Astrocyte (in vitro differentiated cells and primary cell): ENCODE measurements around the gene ELSPBP1. TPM values are rescaled to one million over a fixed set of nuclear protein-coding genes. Genes with fewer than 3 reads are reported as not detected.

Source experiments
- DNase-seq: peaks from one replicate; pipeline ENCODE4 v3.0.0-alpha.2; 2010; ENCODE audit warnings: low read depth
- FAIRE-seq: peaks from 2 replicates; lab custom pipeline; 2011; peaks lifted over from hg19 to GRCh38; lab: Jason Lieb, UNC
- H2AFZ ChIP-seq: 2 replicates; pipeline ENCODE4 v1.6.0; 2012; ENCODE audit warnings: low read depth, low read length, inconsistent platforms
- H3K27ac ChIP-seq: 2 replicates; pipeline ENCODE4 v1.5.1; 2011; ENCODE audit warnings: low read depth, low read length, inconsistent platforms
- H3K27me3 ChIP-seq: 2 replicates; pipeline ENCODE4 v1.6.0; 2011; ENCODE audit warnings: low read length, inconsistent platforms; ENCODE audit not compliant: insufficient read depth
- H3K36me3 ChIP-seq: 2 replicates; pipeline ENCODE4 v1.5.1; 2011; ENCODE audit warnings: low read length, inconsistent platforms; ENCODE audit not compliant: insufficient read depth
- H3K4me1 ChIP-seq: 2 replicates; pipeline ENCODE4 v1.5.1; 2011; ENCODE audit warnings: low read length, inconsistent platforms; ENCODE audit not compliant: insufficient read depth
- H3K4me2 ChIP-seq: 2 replicates; pipeline ENCODE4 v1.6.0; 2012; ENCODE audit warnings: low read length, inconsistent platforms
- H3K4me3 ChIP-seq: 2 replicates; pipeline ENCODE4 v1.5.1; 2011; ENCODE audit warnings: low read depth, mild to moderate bottlenecking, low read length, inconsistent platforms; ENCODE audit not compliant: insufficient read depth
- H3K79me2 ChIP-seq: 2 replicates; pipeline ENCODE4 v1.6.0; 2012; ENCODE audit warnings: mild to moderate bottlenecking, low read length, inconsistent platforms; ENCODE audit not compliant: insufficient read depth
- H3K9ac ChIP-seq: 2 replicates; pipeline ENCODE4 v1.6.0; 2012; ENCODE audit warnings: mild to moderate bottlenecking, low read length, inconsistent platforms
- H3K9me3 ChIP-seq: 2 replicates; pipeline ENCODE4 v1.5.1; 2012; ENCODE audit warnings: low read depth, mild to moderate bottlenecking, low read length, inconsistent platforms; ENCODE audit not compliant: insufficient read depth
- H4K20me1 ChIP-seq: 2 replicates; pipeline ENCODE4 v1.6.0; 2012; ENCODE audit warnings: low read length, inconsistent platforms; ENCODE audit not compliant: insufficient read depth
- H3K27ac Mint-ChIP-seq: one replicate; pipeline ENCODE4 v1.8.0; 2021; ENCODE audit warnings: mild to moderate bottlenecking, mixed read lengths; ENCODE audit not compliant: unreplicated experiment
- H3K27me3 Mint-ChIP-seq: one replicate; pipeline ENCODE4 v1.8.0; 2021; ENCODE audit warnings: low read depth, mixed read lengths; ENCODE audit not compliant: unreplicated experiment
- H3K36me3 Mint-ChIP-seq: one replicate; pipeline ENCODE4 v1.8.0; 2021; ENCODE audit warnings: low read depth, mixed read lengths; ENCODE audit not compliant: unreplicated experiment
- H3K4me1 Mint-ChIP-seq: one replicate; pipeline ENCODE4 v1.8.0; 2021; ENCODE audit warnings: low read depth, mixed read lengths; ENCODE audit not compliant: unreplicated experiment
- H3K4me3 Mint-ChIP-seq: one replicate; pipeline ENCODE4 v1.8.0; 2021; ENCODE audit warnings: mild to moderate bottlenecking, moderate library complexity, mixed read lengths; ENCODE audit not compliant: unreplicated experiment
- H3K9me3 Mint-ChIP-seq: one replicate; pipeline ENCODE4 v1.8.0; 2021; ENCODE audit warnings: mild to moderate bottlenecking, mixed read lengths; ENCODE audit not compliant: unreplicated experiment
- EZH2 ChIP-seq: IDR thresholded peaks from 2 replicates; pipeline ENCODE4 v1.6.1; 2012; ENCODE audit warnings: mild to moderate bottlenecking, low read length, inconsistent platforms; ENCODE audit not compliant: insufficient read depth
- total RNA-seq: library from RNA; stranded (reverse); gene quantifications from 2 replicates; pipeline ENCODE4 v1.2.1, GENCODE V29; 2021
- TF ChIP-seq, protein P1 (sequence below): IDR thresholded peaks from 2 replicates; pipeline ENCODE4 v1.5.1; 2011; ENCODE audit warnings: low read depth, mild to moderate bottlenecking, inconsistent platforms, low read length, moderate library complexity; ENCODE audit not compliant: insufficient read depth

The ELSPBP1 gene
- total RNA-seq, 1 donor from 2014 or later: not detected

DNA sequence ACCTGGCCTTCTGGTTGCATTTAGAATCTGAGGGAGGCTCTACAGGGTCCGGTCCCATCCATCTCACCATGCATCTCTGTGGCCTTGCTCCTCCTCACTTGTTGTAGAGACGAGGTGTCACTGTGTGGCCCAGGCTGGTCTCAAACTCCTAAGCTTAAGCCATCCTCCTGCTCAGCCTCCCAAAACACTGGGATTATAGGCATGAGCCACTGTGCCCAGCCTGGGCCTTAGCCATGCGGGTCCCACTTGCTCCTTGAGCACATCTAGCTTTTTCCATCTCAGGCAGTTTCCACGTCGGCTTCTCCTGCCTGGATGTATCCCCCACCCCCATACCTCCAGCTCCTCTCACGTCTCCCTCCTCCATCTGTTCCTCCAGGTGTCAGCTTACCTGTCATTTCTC is 9.8 kb downstream of the ELSPBP1 start:
- H4K20me1 ChIP-seq: no peaks in the 10 kb centered on the region
- H3K27ac ChIP-seq: no peak overlapping the region
- Mint-ChIP-seq H3K9me3 (peaks cover 6% of the 10 kb centered on the region), H3K4me3 (no peak overlapping the region), H3K27ac (no peak overlapping the region), H3K4me1 (no peaks in the 10 kb centered on the region), H3K36me3 (peaks cover 2% of the 10 kb centered on the region), H3K27me3 (peaks cover 16% of the 10 kb centered on the region)
- no peak overlapping the region for H2AFZ ChIP-seq
- no peaks in the 10 kb centered on the region for H3K27me3 ChIP-seq
- peaks cover 3% of the 10 kb centered on the region for H3K9me3 ChIP-seq
- no peak overlapping the region for H3K9ac ChIP-seq
- DNase-seq (no peak), FAIRE-seq (no peak)
- H3K4me3 ChIP-seq: no peak overlapping the region
- no peaks in the 10 kb centered on the region for H3K4me1 ChIP-seq
- no peaks in the 10 kb centered on the region for H3K36me3 ChIP-seq
- H3K79me2 ChIP-seq: no peaks in the 10 kb centered on the region
- H3K4me2 ChIP-seq: no peak overlapping the region
- no peak for TF ChIP-seq EZH2
- TF ChIP-seq, protein P1, sequence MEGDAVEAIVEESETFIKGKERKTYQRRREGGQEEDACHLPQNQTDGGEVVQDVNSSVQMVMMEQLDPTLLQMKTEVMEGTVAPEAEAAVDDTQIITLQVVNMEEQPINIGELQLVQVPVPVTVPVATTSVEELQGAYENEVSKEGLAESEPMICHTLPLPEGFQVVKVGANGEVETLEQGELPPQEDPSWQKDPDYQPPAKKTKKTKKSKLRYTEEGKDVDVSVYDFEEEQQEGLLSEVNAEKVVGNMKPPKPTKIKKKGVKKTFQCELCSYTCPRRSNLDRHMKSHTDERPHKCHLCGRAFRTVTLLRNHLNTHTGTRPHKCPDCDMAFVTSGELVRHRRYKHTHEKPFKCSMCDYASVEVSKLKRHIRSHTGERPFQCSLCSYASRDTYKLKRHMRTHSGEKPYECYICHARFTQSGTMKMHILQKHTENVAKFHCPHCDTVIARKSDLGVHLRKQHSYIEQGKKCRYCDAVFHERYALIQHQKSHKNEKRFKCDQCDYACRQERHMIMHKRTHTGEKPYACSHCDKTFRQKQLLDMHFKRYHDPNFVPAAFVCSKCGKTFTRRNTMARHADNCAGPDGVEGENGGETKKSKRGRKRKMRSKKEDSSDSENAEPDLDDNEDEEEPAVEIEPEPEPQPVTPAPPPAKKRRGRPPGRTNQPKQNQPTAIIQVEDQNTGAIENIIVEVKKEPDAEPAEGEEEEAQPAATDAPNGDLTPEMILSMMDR: no peak

DNA sequence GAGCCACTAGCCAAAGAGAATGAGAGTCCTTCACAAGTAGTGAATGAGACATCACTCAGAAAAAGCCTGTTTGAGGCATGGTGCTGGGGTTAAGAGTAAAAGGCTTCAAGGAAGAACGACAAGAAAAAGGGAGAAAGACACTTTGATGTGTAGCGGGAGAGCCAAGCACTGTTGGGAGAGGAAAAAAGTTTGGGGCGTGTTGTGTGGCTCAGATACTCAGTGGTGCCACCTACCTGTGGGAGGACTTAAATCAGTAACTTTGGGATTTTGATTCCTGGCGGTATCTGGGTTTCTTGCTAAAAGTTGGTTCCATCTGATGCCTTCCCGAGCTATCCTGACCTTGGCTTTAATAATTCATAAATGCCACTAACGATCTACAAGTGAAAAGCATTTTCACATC is 12.3 kb downstream of the ELSPBP1 start:
- Mint-ChIP-seq H3K27ac (no peak overlapping the region), H3K27me3 (peaks cover 15% of the 10 kb centered on the region), H3K9me3 (peaks cover 10% of the 10 kb centered on the region), H3K4me1 (peaks cover 3% of the 10 kb centered on the region), H3K36me3 (no peaks in the 10 kb centered on the region), H3K4me3 (no peak overlapping the region)
- Histone ChIP-seq H3K9ac (no peak overlapping the region), H3K27ac (no peak overlapping the region), H3K9me3 (peaks cover 3% of the 10 kb centered on the region), H3K27me3 (no peaks in the 10 kb centered on the region), H3K4me1 (no peaks in the 10 kb centered on the region), H3K36me3 (no peaks in the 10 kb centered on the region), H2AFZ (no peak overlapping the region), H4K20me1 (no peaks in the 10 kb centered on the region), H3K4me2 (no peak overlapping the region), H3K4me3 (no peak overlapping the region), H3K79me2 (no peaks in the 10 kb centered on the region)
- no peak for TF ChIP-seq EZH2
- TF ChIP-seq, protein P1: no peak
- FAIRE-seq (no peak), DNase-seq (no peak)

DNA sequence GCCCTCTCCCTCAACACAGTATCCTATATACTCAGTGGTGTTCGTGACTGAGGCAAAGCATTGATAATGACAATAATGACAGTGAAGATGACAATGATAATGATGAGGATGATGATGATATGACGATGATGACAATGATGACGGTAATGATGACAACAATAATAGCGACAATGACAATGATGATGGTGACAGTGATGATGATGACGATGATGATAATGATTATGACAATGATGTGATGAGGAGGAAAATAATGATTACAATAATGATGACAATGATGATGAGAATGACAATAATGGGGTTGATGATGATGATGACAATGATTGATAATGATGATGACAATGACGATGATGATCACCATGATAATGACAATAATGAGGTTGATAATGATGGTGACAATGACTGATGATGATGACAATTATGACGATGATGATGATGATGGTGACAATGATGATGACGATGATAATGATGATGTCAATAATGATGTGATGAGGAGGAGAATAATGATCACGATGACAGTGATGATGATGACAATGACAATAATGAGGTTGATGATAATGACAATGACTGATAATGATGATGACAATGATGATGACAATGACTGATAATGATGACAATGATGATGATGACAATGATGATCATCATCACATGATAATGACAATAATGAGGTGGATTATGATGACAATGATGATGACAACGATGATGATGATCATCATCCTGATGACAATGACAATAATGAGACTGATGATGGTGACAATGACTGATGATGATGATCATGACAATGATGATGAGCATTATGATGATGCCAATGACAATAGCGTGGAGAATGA is 16.7 kb downstream of the ELSPBP1 start:
- Histone ChIP-seq H3K4me3 (no peak overlapping the region), H3K27me3 (no peaks in the 10 kb centered on the region), H3K79me2 (no peaks in the 10 kb centered on the region), H4K20me1 (no peaks in the 10 kb centered on the region), H3K4me2 (no peak overlapping the region), H3K36me3 (no peaks in the 10 kb centered on the region), H3K9me3 (peaks cover 9% of the 10 kb centered on the region), H3K9ac (no peak overlapping the region), H2AFZ (no peak overlapping the region), H3K4me1 (no peaks in the 10 kb centered on the region), H3K27ac (no peak overlapping the region)
- Mint-ChIP-seq H3K27me3 (peaks cover 6% of the 10 kb centered on the region), H3K27ac (no peak overlapping the region), H3K9me3 (peaks cover 9% of the 10 kb centered on the region), H3K4me3 (no peak overlapping the region), H3K4me1 (peaks cover 3% of the 10 kb centered on the region), H3K36me3 (no peaks in the 10 kb centered on the region)
- TF ChIP-seq, protein P1: no peak
- no peak for TF ChIP-seq EZH2
- DNase-seq: no peak
- peak; percentile 59 for FAIRE-seq
